Activated T-cell treated with anti-CD3 and anti-CD28 coated beads for 48 hours (primary cell): ENCODE results near the gene SPTBN4.
"Not testable (repeated sequence)": the region's sequence is repeated elsewhere in the genome, so short reads cannot be mapped to it uniquely, and the experiment has no call there.

ENCODE experiments used
- DNase-seq: peaks from one replicate; pipeline ENCODE4 v3.0.0-alpha.2; 2020; ENCODE audit warnings: low read depth

SPTBN4 gene

DNA sequence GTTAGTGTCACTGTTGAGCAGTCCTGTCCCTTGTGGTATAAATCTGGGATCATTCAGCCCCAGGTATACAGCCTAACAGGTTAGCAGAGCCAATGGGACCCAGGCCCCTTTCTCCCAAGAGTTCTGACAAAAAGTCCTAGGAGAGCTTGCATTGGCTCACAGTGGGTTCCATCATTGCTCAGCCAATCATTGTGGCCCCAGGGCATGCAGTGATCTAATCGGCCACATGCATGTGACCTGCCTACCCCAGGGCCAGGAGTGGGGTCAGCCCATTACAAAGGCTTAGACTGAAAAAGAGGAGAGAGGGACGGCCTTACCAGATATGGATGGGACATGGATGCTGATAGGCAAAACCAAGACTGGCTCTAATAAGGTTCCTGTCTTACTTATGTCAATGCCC is 41.1 kb downstream of the SPTBN4 start:
- no peak for DNase-seq

DNA sequence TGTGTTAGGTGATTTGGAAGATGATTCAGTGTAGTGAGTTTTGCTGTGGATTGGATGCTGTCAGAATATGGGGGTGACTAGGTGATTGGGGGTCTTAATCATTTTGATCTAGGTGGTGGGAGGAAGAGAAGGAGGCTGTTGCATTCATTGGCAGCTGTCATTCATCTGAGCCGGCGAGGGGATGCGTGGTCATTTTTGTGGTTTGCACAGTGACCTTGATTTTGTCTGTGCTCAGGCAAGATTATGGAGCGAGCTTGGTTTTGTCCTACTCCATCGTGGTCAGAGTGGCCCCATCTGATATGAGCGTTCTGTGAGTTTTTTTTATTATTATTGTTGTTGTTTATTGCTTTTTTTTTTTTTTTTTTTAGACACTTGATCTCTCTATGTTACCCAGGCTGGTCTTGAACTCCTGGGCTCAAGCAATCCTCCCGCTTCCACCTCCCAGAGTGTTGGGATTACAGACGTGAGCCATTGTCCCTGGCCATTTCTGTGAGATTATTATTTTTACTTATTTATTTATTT is 42.0 kb downstream of the SPTBN4 start:
- DNase-seq = no peak

DNA sequence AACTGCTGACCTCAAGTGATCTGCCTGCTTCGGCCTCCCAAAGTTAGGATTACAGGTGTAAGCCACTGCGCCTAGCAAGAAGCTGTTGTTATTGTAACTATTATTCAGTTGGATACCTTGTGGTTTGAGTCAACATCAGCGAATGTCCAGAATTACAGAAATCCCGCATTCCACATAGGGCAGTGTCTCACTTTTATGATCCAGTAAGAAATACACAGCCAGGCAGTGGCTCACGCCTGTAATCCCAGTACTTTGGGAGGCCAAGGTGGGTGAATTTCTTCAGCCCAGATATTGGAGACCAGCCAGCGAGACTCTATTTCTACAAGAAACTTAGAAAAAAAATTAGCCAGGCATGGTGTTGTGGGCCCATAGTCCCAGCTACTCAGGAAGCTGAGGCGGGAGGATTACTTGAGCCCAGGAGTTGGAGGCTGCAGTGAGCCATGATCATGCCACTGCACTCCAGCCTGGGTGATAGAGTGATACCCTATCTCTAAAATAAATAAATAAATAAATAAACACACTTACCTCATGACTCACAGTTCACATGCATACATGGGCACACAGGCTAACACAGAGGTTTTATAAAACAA is 43.8 kb downstream of the SPTBN4 start:
- DNase-seq = no peak

DNA sequence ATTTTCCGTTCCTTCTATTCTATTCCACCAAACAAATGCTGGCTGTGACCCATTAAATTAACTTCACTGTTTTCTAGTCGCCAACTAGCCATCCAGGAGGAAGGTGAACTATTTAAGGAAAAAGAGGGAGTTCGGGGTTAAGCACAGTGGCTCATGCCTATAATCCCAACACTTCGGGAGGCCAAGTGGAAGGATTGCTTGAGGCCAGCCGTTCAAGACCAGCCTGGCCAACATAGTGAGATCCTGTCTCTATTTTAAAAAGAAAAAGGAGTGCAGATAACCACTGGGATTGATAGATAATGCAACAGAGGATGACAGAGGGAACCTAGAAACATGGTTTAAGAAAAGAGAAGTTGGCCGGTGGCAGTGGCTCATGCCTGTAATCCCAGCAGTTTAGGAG is 44.7 kb downstream of the SPTBN4 start:
- DNase-seq = no peak

DNA sequence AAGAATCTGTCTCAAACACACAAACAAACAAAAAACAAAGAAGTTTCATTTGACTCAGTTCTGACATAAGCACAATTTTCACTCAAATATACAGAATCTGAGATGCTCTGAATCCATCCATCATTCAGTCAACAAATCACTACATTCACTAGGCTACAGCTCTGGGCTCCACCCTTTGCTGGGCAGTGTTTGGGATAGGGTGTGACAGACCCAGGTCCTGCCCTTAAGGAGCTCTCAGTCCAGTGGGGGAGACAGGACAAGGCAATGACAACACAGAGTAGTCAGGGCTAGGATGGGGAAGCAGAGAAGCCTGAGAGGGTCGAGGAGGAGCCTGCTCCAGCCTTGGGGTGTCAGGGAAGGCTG is 45.3 kb downstream of the SPTBN4 start:
- no peak for DNase-seq

DNA sequence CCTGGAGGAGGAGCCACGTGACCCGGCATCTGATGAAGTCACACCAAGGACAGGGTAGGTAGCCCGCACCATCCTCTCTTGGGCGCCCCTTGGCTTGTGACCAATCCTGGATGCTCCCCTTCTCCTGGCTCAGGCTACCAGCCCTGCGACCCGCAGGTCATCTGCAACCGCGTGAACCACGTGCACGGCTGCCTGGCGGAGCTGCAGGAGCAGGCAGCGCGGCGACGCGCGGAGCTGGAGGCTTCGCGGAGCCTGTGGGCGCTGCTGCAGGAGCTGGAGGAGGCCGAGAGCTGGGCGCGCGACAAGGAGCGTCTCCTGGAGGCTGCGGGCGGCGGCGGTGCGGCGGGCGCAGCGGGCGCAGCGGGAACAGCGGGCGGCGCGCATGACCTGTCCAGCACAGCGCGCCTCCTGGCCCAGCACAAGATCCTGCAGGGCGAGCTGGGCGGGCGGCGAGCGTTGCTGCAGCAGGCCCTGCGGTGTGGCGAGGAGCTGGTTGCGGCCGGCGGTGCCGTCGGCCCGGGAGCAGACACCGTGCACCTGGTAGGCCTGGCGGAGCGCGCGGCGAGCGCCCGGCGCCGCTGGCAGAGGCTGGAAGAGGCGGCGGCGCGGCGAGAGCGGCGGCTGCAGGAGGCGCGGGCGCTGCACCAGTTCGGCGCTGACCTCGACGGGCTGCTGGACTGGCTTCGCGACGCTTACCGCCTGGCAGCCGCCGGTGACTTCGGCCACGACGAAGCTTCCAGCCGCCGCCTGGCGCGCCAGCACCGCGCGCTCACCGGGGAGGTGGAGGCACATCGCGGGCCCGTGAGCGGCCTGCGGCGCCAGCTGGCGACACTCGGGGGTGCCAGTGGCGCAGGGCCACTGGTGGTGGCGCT is 45.9 kb downstream of the SPTBN4 start:
- DNase-seq = no peak

DNA sequence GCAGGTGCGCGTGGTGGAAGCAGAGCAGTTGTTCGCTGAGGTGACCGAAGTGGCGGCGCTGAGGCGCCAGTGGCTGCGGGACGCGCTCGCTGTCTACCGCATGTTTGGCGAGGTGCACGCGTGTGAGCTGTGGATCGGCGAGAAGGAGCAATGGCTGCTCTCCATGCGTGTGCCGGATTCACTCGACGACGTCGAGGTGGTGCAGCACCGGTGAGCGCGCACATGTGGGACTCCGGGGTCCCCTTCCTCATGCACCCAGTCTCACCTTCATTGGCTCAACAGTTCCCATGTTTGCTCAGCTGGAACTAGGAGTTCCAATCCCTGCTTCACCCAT is 46.5 kb downstream of the SPTBN4 start:
- DNase-seq = no peak

DNA sequence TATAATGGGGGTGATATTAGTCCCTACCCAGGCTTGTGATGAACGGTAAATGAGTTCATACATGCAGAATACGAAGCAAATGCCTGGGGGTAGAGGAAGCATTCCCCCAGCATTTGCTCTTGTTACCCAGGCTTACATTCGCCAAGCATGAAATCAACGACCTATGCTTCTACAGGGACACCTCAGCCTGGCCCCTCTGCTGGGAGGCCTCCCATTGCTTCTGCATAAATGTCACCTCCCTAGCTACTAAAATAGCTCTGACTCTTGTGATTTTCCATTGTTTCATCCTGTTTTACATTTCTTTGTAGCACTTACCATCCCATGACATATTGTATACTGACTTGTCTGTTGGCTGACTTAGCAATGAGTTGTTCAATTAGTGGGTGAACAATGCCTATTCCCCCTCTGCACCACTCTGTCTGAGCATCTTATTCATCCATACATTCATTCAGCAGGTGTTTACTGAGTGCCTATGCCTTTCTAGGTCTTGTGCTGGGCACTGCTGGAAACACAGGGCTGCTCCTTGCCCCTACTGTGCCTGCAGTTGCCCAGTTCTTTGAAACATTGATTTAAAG is 47.0 kb downstream of the SPTBN4 start:
- DNase-seq = no peak

DNA sequence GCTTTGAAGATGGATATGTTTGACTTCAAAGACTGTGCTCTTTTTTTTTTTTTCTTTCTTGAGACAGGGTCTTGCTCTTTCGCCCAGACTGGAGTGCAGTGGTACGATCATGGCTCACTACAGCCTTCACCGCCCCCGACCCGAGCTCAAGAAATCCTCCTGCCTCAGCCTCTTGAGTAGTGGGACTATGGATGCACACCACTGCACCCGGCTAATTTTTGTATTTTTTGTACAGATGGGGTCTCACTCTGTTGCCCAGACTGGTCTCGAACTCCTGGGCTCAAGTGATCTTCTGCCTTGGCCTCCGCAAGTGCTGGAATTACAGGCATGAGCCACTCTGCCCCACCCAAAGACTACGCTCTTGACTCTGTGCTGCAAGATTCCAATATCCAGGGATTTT is 50.4 kb downstream of the SPTBN4 start:
- no peak for DNase-seq

DNA sequence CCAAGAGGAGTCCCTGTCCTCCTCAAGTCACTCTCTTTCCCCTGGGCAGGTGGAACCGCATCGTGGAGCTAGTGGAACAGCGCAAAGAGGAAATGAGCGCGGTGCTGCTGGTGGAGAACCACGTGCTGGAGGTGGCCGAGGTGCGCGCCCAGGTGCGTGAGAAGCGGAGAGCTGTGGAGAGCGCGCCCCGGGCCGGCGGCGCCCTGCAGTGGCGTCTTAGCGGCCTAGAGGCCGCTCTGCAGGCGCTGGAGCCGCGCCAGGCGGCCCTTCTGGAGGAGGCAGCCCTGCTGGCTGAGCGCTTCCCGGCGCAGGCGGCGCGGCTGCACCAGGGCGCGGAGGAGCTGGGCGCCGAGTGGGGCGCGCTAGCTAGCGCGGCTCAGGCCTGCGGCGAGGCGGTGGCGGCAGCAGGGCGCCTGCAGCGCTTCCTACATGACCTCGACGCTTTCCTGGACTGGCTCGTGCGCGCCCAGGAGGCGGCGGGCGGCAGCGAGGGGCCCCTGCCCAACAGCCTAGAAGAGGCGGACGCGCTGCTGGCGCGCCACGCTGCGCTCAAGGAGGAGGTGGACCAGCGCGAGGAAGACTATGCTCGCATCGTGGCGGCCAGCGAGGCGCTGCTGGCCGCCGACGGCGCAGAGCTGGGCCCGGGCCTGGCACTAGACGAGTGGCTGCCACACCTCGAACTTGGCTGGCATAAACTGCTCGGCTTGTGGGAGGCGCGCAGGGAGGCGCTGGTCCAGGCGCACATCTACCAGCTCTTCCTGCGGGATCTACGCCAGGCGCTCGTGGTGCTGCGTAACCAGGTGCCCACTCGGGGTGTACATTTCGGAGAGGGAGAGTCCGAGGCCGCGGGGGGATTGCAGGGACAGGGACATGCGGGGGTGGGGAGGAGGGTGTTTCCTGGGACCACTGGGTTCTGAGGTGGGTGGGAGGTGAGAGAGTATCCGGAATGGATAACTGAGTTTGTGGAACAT is 52.8 kb downstream of the SPTBN4 start:
- peak; percentile 23 for DNase-seq

DNA sequence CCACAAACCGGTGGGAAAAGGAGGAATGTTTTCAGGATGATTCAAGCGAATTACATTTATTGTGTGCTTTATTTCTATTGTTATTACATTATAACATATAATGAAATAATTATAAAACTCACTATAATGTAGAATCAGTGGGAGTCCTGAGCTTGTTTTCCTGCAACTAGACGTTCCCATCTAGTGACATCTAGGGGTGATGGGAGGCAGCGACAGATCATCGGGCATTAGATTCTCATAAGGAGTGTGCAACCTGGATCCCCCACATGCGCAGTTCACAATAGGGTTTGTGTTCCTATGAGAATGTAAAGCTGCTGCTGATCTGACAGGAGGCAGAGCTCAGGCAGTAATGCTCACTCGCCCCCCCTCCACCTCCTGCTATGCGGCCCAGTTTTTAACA is 54.5 kb downstream of the SPTBN4 start:
- DNase-seq = no peak

DNA sequence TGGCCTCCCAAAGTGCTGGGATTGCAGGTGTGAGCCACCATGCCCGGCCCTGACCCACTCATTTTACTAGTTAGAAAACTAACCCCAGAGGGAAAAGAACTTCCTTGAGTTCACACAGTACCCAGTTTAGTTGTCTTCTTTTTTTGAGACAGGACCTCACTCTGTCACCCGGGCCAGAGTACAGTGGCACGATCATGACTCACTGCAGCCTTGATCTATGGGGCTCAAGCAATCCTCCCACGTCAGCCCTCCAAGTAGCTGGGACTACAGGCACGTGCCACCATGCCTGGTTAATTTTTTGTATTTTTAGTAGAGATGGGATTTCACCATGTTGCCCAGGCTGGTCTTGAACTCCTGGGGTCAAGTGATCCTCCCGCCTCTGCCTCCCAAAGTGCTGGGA is 55.1 kb downstream of the SPTBN4 start:
- DNase-seq = not testable (repeated sequence)

DNA sequence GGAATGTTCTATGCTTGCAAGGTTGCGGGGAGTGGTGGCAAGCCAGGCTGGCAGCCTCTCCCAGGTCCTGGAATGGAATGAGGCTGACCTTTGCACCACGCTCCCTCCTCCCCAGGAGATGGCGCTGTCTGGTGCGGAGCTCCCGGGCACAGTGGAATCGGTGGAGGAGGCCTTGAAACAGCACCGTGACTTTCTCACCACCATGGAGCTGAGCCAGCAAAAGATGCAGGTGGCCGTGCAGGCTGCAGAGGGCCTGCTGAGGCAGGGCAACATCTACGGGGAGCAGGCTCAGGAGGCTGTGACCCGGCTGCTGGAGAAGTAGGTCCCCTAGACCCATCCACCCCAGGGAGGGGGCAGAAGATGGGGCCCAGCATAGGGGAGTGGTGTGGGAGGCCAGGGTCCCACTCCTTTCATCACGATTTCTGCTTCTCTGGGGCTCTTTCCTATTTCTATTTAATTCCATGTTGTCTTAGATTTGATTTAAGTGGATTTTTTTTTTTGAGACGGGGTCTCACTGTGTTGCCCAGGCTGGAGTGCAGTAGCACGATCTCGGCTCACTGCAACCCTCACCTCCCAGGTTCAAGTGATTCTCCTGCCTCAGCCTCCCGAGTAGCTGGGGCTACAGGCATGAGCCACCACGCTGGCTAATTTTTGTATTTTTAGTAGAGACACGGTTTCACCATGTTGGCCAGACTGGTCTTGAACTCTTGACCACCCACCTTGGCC is 56.7 kb downstream of the SPTBN4 start:
- DNase-seq = peak; percentile 50

DNA sequence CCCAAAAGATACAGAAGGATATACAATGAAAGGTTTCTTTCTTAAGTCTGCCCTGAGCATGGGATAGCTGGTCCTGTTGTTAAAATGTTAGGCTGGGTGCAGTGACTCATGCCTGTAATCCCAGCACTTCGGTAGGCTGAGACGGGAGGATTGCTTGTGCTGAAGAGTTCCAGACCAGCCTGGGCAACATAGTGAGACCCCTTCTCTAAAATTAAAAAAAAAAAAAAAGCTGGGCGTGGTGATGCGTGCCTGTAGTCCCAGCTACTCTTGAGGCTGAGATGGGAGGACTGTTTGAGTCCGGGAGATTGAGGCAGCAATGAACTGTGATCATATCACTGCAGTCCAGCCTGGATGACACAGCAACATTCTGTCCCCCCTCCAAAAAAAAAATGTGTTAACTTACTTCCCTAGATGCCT is 57.3 kb downstream of the SPTBN4 start:
- DNase-seq = no peak

DNA sequence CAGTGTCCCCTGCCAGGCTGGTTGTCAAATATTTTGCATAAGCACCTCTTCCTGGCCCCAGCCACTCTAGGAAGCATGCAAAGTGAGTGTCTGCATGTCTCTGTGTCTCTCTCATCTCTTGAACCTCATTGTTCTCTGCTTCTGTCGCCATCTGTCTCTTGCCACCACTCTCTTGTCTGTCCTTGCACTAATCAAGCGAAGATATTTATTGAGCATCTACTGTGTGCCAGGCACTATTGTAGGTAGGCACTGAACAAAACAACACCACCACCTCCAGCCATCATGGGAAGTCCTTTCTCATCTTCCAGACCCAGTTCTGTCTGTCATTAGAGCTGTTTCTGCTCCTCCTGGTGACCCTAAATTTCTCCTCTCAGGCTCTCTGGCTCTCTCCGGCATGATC is 57.9 kb downstream of the SPTBN4 start:
- no peak for DNase-seq

DNA sequence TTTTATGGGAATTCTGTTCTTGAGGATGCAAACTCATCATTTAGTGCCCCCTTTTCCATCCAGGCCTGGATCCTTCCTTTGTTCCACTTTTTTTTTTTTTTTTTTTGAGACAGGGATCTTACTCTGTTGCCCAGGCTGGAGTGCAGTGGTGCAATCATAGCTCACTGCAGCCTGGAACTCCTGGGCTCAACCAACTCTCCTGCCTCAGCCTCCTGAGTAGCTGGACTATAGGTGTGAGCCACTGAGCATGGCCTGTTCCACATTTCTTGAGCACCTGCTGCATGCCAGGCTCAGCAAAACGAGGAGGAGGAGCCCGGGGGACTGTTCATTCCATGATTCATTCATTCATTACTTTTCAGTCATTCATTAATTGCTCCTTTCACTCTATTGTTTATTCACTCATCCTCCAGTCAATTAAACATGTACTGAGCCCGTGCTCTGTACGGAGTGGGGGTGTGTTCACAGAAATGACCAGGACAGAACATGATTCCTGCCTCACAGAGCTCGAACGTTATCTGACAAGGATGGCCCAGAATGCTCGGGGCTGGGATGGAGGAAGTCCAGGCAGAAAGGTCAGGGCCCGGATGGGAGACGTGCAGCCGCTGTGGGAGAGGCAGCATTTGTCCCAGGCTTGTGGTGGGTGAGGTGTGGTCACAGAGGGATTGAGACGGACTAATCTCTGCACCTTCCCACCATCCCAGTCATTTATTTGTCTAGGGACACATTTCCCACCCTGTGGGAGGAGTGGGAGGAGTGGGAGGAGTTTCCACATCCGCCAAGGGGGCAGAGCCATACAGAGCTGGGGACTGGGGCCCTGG is 58.6 kb downstream of the SPTBN4 start:
- DNase-seq = no peak

DNA sequence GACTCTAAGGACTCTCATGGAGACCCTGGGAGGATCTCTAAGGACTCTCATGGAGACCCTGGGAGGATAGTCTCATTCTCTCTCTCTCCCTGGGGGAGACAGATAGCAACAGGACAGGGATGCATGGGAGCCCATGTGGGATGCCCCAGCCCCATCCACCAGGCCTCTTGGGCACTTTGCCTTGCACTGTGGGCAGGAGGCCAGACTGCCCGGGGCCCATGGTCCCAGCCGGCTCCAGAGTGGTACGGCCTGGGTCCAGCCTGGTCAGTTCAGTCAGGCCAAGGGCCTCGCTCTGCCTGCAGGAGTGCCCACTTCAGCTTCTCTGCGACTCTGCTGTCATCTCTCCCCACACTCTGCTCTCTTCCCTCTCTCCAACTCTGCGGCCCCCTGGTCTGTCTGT is 61.3 kb downstream of the SPTBN4 start:
- DNase-seq = no peak

DNA sequence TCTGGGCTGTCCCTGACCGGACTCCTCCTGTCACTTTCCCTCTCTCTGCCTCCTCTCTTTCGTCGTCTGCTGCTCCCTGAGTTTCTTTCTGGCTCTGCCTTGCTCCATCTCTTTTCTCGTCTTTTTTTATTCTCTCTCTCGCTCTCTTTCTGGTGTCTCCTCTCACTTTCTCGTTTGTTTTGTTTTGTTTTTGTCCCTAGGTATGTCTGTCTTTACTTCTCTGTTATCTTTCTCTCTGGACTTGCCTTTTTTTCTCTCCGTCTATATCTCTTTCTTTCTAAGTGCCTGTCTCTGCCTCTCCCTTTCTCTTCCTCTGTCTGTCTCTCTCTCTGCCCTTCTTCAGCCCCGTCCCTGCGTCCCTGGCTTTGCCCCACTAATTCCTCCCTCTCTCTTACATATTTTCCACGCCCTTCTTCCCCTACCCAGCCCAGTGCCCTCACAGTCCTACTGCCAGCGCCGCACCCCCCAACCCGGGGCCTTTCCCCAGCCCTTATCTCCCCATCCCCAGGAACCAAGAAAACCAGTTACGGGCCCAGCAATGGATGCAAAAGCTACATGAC is 61.8 kb downstream of the SPTBN4 start:
- DNase-seq = no peak

DNA sequence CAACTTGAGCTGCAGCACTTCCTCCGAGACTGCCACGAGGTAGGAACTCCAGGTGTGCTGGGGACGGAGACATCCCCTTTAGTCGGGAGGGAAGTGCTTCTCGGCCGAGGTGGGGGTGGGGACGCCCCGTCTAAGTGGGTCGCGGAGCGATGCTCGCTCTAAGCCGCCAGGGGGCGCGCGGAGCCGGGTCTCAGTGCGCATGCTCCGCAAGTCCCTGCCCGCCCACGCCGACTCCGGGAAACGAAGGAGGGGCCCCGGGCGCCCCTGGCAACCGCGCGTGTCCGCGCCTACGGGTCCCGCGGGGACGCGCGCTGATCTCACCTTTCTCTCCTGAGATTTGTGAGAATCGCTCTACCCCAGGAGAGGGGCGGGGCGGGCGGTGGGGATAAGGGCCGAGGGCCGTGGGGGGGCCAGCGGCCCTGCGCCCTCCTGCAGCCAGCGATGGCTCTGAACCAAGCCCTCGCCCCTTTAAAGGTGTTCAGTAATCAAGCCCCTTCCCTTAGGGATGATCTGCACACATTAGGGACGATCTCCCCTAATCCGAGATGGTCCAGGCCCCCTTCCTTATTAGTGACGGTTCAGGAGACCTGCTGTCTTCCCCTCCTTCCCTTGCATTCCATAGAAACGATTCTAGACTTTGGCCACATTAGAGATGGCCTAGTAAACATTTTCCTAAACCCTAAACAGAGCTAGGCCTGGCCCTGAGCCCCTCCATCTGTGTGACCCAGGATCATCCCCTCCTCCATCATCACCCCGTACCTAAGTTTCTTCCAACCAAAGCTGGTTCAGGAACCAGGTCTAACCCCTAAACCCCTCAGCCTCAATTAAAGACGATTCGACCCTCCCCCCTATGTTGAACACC is 62.5 kb downstream of the SPTBN4 start:
- DNase-seq = peak; percentile 87
